ENCODE measurements around the gene CYB5R4. TPM values are rescaled to one million over a fixed set of nuclear protein-coding genes. Genes with fewer than 3 reads are reported as not detected.
"Not testable (repeated sequence)": the region's sequence is repeated elsewhere in the genome, so short reads cannot be mapped to it uniquely, and the experiment has no call there.

Gene CYB5R4
- total RNA-seq, 4 donors from 2014 or later, result 4.7 to 13.5 (median 8.7) TPM

DNA sequence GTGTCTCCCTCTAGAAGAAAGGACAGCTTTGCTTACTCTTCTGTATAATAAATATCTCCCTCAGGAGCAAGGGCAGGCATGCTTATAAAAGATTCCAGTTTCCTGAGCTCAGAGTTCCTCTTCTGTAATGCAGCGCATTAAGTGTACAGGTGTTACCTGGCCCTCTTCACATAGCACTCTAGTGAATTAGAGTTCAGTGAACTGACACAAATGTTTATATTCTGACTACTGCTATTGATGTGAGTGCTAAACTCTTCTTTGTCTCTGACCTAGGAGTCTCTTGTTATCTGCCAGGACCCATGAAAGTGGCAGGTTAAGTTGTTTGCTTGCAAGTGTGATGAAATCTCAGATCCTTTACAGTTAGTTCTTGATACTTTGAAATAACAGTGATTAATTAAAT is 33.5 kb downstream of the CYB5R4 start:
- H3K36me3 ChIP-seq, result no peaks in the 10 kb centered on the region
- 100% methylated on average over 1 of the region's 1 CpG for WGBS
- no peak for DNase-seq (ENCODE audit: low spot score in 2 of 2)
- H3K9me3 ChIP-seq, result no peaks in the 10 kb centered on the region
- no peak overlapping the region for H3K27ac ChIP-seq
- H3K4me1 ChIP-seq, result no peaks in the 10 kb centered on the region
- H3K4me3 ChIP-seq, result no peak overlapping the region
- no peak for TF ChIP-seq POLR2A (IDR thresholded peaks at IDR 0.05)
- TF ChIP-seq POLR2AphosphoS5 (IDR thresholded peaks at IDR 0.05), result no peak
- TF ChIP-seq, protein P1, sequence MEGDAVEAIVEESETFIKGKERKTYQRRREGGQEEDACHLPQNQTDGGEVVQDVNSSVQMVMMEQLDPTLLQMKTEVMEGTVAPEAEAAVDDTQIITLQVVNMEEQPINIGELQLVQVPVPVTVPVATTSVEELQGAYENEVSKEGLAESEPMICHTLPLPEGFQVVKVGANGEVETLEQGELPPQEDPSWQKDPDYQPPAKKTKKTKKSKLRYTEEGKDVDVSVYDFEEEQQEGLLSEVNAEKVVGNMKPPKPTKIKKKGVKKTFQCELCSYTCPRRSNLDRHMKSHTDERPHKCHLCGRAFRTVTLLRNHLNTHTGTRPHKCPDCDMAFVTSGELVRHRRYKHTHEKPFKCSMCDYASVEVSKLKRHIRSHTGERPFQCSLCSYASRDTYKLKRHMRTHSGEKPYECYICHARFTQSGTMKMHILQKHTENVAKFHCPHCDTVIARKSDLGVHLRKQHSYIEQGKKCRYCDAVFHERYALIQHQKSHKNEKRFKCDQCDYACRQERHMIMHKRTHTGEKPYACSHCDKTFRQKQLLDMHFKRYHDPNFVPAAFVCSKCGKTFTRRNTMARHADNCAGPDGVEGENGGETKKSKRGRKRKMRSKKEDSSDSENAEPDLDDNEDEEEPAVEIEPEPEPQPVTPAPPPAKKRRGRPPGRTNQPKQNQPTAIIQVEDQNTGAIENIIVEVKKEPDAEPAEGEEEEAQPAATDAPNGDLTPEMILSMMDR (IDR thresholded peaks at IDR 0.05), result no peak
- no peak for TF ChIP-seq EP300 (IDR thresholded peaks at IDR 0.05)
- no peaks in the 10 kb centered on the region for H3K27me3 ChIP-seq

DNA sequence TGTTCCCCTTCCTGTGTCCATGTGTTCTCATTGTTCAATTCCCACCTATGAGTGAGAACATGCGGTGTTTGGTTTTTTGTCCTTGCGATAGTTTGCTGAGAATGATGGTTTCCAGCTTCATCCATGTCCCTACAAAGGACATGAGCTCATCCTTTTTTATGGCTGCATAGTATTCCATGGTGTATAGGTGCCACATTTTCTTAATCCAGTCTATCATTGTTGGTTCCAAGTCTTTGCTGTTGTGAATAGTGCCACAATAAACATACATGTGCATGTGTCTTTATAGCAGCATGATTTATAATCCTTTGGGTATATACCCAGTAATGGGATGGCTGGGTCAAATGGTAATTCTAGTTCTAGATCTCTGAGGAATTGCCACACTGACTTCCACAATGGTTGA is 37.6 kb downstream of the CYB5R4 start:
- not testable (repeated sequence) for H3K4me3 ChIP-seq; DNase-seq (ENCODE audit: low spot score in 2 of 2); H3K4me1 ChIP-seq; H3K9me3 ChIP-seq; H3K27ac ChIP-seq; H3K36me3 ChIP-seq; H3K27me3 ChIP-seq
- 100% methylated on average over 2 of the region's 2 CpGs for WGBS

DNA sequence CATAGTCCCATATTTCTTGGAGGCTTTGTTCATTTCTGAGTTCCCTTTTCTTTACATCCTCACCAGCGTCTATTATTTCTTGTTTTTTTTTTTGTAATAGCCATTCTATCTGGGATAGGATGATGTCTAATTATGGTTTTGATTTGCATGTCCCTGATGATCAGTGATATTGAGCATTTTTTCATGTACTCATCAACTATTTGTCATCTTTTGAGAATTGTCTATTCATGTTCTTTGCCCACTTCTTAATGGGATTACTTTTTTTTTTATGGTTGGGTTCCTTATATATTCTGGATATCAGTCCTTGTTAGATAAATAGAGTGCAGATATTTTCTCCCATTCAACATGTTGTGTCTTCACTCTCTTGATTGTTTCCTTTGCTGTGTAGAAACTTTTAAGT is 42.1 kb downstream of the CYB5R4 start:
- 86% methylated on average over 1 of the region's 1 CpG for whole genome bisulfite sequencing
- no peaks in the 10 kb centered on the region for H3K36me3 ChIP-seq
- TF ChIP-seq, protein P1 (IDR thresholded peaks at IDR 0.05), result no peak
- no peak for TF ChIP-seq POLR2A (IDR thresholded peaks at IDR 0.05)
- TF ChIP-seq EP300 (IDR thresholded peaks at IDR 0.05), result no peak
- TF ChIP-seq POLR2AphosphoS5 (IDR thresholded peaks at IDR 0.05), result no peak
- no peaks in the 10 kb centered on the region for H3K27me3 ChIP-seq
- H3K9me3 ChIP-seq, result peaks cover 7% of the 10 kb centered on the region
- no peak overlapping the region for H3K4me3 ChIP-seq
- H3K4me1 ChIP-seq, result no peaks in the 10 kb centered on the region
- no peak overlapping the region for H3K27ac ChIP-seq
- DNase-seq (ENCODE audit: low spot score in 2 of 2), result no peak

DNA sequence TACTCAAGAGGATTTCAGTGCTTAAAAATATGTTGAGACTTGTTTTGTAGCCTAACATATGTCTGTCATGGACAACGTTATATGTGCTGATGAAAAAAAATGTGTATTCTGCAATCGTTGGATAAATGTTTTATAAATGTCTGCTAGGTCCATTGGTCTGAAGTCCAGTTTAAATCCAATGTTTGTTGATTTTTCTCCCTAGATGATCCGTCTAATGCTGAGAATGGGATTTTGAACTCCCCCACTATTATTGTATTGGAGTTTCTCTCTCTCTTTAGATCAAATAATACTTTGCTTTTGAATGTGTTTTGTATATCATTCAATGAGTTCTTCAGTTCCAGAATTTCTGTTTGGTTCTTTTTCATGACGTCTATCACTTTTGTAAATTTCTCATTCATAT is 44.9 kb downstream of the CYB5R4 start:
- DNase-seq (ENCODE audit: low spot score in 2 of 2), result no peak
- WGBS, result 75% methylated on average over 4 of the region's 4 CpGs
- Histone ChIP-seq H3K4me1 (no peaks in the 10 kb centered on the region), H3K27ac (no peak overlapping the region), H3K27me3 (no peaks in the 10 kb centered on the region), H3K36me3 (no peaks in the 10 kb centered on the region), H3K4me3 (no peak overlapping the region), H3K9me3 (peaks cover 7% of the 10 kb centered on the region)
- TF ChIP-seq POLR2A (IDR thresholded peaks at IDR 0.05), result no peak

DNA sequence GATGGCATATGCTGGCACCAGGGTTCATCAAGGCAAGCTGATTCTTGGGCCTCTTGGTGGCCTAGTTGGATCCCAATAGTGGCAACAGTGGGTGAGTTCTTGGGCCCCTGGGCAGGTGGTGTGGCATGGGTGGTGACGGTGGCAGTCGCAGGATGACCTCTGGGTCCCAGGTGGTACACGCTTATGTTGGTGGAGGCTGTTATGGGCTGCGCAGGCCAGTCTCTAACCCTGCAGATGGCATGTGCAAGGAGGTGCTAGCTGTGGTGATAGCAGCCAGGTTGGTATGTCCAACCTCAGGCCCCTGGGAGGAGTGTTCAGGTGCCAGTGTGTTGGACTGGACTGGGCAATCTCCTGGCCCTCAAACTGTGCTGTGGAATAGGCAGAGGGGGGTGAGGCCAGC is 46.2 kb downstream of the CYB5R4 start:
- Histone ChIP-seq H3K36me3 (no peaks in the 10 kb centered on the region), H3K4me1 (no peaks in the 10 kb centered on the region), H3K27ac (no peak overlapping the region), H3K27me3 (no peaks in the 10 kb centered on the region), H3K4me3 (no peak overlapping the region), H3K9me3 (peaks cover 7% of the 10 kb centered on the region)
- WGBS, result no CpG with 5 or more reads among the region's 4 CpGs
- no peak for DNase-seq (ENCODE audit: low spot score in 2 of 2)
- TF ChIP-seq EP300 (IDR thresholded peaks at IDR 0.05) (no peak), POLR2AphosphoS5 (IDR thresholded peaks at IDR 0.05) (no peak), POLR2A (IDR thresholded peaks at IDR 0.05) (no peak)
- TF ChIP-seq, protein P1 (IDR thresholded peaks at IDR 0.05), result no peak

DNA sequence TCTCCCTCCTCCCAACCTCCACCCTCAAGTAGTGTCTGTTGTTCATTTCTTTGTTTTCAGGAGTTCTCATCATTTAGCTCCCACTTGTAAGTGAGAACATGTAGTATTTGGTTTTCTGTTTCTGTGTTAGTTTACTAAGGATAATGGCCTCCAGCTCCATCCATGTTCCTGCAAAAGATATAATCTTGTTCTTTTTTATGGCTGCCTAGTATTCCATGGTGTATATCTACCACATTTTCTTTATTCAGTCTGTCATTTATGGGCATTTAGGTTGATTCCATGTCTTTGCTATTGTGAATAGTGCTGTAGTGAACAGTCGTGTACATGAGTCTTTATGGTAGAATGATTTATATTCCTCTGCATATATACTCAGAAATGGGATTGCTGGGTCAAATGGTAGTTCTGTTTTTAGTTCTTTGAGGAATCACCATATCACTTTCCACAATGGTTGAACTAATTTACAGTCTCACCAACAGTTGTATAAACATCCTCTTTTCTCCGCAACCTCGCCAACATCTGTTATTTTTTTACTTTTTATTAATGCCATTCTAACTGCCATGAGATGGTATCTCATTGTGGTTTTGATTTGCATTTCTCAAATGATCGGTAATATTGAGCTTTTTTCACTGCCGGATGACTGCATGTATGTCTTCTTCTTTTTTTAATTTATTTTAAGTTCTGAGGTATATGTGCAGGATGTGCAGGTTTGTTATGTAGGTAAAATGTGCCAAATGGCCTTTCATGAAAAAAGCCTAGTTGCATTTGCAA is 48.3 kb downstream of the CYB5R4 start:
- H3K9me3 ChIP-seq; H3K27me3 ChIP-seq; H3K27ac ChIP-seq; H3K36me3 ChIP-seq; H3K4me1 ChIP-seq; H3K4me3 ChIP-seq; DNase-seq (ENCODE audit: low spot score in 2 of 2): not testable (repeated sequence)
- WGBS, result 87% methylated on average over 5 of the region's 5 CpGs

DNA sequence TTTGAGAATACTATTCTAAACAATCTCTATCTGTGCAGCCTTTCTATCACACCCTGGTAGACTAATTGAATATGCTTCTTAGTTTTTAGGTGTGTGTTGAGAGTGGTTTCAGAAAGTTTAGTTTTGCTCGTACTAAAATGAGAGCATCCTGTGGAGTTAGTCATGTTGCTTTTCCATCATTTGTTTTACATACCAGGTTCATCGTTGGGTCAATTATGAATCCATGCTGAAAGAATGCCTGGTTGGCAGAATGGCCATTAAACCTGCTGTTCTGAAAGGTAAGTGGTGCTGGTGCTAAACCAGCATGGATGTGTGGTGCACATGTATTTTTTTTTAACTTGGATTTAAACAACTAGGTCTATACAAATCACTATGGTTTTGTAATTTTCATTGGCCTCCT is 49.3 kb downstream of the CYB5R4 start:
- 85% methylated on average over 2 of the region's 2 CpGs for WGBS
- no peak for DNase-seq (ENCODE audit: low spot score in 2 of 2)
- no peaks in the 10 kb centered on the region for H3K4me1 ChIP-seq
- H3K4me3 ChIP-seq, result no peak overlapping the region
- H3K27me3 ChIP-seq, result no peaks in the 10 kb centered on the region
- H3K9me3 ChIP-seq, result peaks cover 6% of the 10 kb centered on the region
- H3K36me3 ChIP-seq, result no peaks in the 10 kb centered on the region
- TF ChIP-seq POLR2A (IDR thresholded peaks at IDR 0.05) (no peak), POLR2AphosphoS5 (IDR thresholded peaks at IDR 0.05) (no peak), EP300 (IDR thresholded peaks at IDR 0.05) (no peak)
- TF ChIP-seq, protein P1 (IDR thresholded peaks at IDR 0.05), result no peak
- H3K27ac ChIP-seq, result no peak overlapping the region
